Mesothelial cell of epicardium (in vitro differentiated cells): ENCODE measurements around the gene GAGE10. TPM values are rescaled to one million over a fixed set of nuclear protein-coding genes. Genes with fewer than 3 reads are reported as not detected.

Source experiments
- DNase-seq, 2 experiments: peaks; one replicate each; pipeline ENCODE4 v3.0.0; 2021; ENCODE audit warnings: low spot score in 2 of 2; ENCODE audit not compliant: unreplicated experiment in 2 of 2
- H3K27ac Mint-ChIP-seq: 2 replicates; pipeline ENCODE4 v1.8.0; 2021; ENCODE audit warnings: mixed read lengths
- H3K27me3 Mint-ChIP-seq: 2 replicates; pipeline ENCODE4 v1.8.0; 2021; ENCODE audit warnings: low read depth, mixed read lengths
- H3K36me3 Mint-ChIP-seq: 2 replicates; pipeline ENCODE4 v1.8.0; 2021; ENCODE audit warnings: mixed read lengths
- H3K4me1 Mint-ChIP-seq: 2 replicates; pipeline ENCODE4 v1.8.0; 2021; ENCODE audit warnings: mixed read lengths
- H3K4me3 Mint-ChIP-seq: 2 replicates; pipeline ENCODE4 v1.8.0; 2021; ENCODE audit warnings: mild to moderate bottlenecking, moderate library complexity, mixed read lengths
- H3K9me3 Mint-ChIP-seq: 2 replicates; pipeline ENCODE4 v1.8.0; 2021; ENCODE audit warnings: mixed read lengths
- CTCF ChIP-seq: fragments of 200-600 bp; sonication (generic); IDR thresholded peaks from one replicate; pipeline ENCODE4 v1.5.0; 2021; ENCODE audit warnings: antibody characterized with exemption; ENCODE audit not compliant: unreplicated experiment
- total RNA-seq: library from RNA; stranded (reverse); gene quantifications from 3 replicates; pipeline ENCODE4 v1.2.1, GENCODE V29; 2021

GAGE10 gene
- total RNA-seq, 1 donor from 2014 or later, result not detected

DNA sequence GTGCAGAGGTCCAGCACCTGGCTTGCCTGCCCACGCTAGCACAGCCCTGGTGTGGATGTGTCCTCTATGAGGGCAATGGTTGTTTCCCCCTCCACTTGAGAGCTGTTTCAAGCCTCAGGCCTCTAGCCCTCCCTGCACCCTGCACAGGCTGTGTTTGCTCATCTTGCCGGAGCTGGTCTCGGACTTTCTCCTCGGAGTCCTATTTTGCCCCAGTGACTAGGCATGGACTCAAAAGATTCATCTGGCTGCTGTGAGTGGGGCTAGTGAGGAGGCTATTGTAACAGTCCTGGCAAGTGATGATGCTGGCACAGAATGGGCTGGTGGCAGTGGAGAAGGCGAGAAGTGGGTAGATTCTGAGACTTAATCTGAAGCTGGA, 44.7 kb upstream of the GAGE10 start:
- no peaks in the 10 kb centered on the region for H3K36me3 Mint-ChIP-seq
- no peaks in the 10 kb centered on the region for H3K4me1 Mint-ChIP-seq
- no peaks in the 10 kb centered on the region for H3K27me3 Mint-ChIP-seq
- no peak for TF ChIP-seq CTCF
- no peak for DNase-seq
- H3K9me3 Mint-ChIP-seq, result peaks cover 13% of the 10 kb centered on the region
- no peak overlapping the region for H3K4me3 Mint-ChIP-seq
- H3K27ac Mint-ChIP-seq, result no peak overlapping the region

GRCh38 chrX:49260221-49260985, 43.0 kb upstream of the GAGE10 start:
- Mint-ChIP-seq H3K27me3 (no peaks in the 10 kb centered on the region), H3K4me3 (no peak overlapping the region), H3K27ac (no peak overlapping the region), H3K4me1 (no peaks in the 10 kb centered on the region), H3K36me3 (no peaks in the 10 kb centered on the region), H3K9me3 (peaks cover 13% of the 10 kb centered on the region)
- no peak for DNase-seq
- TF ChIP-seq CTCF, result no peak

- Mint-ChIP-seq H3K4me3 (no peak overlapping the region), H3K27ac (no peak overlapping the region), H3K9me3 (peaks cover 13% of the 10 kb centered on the region), H3K4me1 (no peaks in the 10 kb centered on the region), H3K27me3 (no peaks in the 10 kb centered on the region), H3K36me3 (no peaks in the 10 kb centered on the region)
- DNase-seq, result no peak
- TF ChIP-seq CTCF, result no peak
Measured at GRCh38 chrX:49262603-49263002, 40.8 kb upstream of the GAGE10 start.

DNA sequence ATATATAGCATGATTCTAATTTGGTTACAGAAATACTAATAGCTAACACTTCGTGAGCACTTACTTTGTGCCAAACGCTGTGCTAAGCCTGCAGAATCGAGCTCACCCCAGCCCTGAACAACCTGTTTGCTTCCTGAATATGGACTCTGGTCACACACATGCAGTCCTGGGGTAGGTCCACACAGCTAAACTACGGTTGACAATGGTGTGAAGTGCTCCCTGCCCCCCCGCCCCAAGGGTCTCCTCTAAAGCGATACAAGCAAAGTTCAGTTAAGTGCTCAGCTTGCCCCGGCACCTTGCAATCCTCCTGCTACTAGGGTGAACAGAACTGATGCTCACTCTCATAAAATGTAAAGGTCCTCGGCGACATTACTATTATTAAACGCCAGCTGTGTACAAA, 39.8 kb upstream of the GAGE10 start:
- no peak for DNase-seq
- Mint-ChIP-seq H3K4me3 (no peak overlapping the region), H3K4me1 (peaks cover 3% of the 10 kb centered on the region), H3K27ac (no peak overlapping the region), H3K36me3 (no peaks in the 10 kb centered on the region), H3K9me3 (peaks cover 17% of the 10 kb centered on the region), H3K27me3 (no peaks in the 10 kb centered on the region)
- TF ChIP-seq CTCF, result no peak

DNA sequence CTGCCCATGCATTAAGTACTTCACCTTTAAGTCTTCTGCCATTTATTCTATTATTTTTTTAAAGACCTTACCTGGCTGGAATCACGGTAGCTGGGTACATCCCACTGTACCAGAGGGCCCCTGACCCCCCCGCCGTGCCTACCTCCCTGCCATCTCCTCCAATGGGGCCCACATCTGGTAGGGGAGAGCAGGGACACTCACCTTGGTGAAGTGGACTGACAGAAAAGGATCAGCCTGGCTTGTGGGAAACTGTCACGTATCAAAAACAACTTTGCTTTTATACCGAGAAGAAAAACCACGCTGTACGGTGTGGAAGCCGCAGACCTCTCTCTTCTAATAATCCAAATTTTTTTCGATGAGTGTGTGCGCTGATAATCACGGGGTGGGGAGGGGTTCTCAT, 39.0 kb upstream of the GAGE10 start, which contains the start of gene FOXP3:
Gene FOXP3, minus strand, starts transcription at position 251 of the 400 bp plus-strand sequence. CDS start 6,205 bp downstream, outside the sequence.
- Mint-ChIP-seq H3K27me3 (no peaks in the 10 kb centered on the region), H3K9me3 (peaks cover 17% of the 10 kb centered on the region), H3K27ac (no peak within 1 kb of the TSS), H3K36me3 (no peaks in the 10 kb centered on the region), H3K4me1 (peaks cover 3% of the 10 kb centered on the region), H3K4me3 (no peak within 1 kb of the TSS)
- no peak for TF ChIP-seq CTCF
- no peak for DNase-seq
